Prostate gland (tissue), 2 donors: ENCODE results near the gene GBA3.

Experiments
- POLR2AphosphoS5 ChIP-seq: sonication (generic); formaldehyde crosslinking; IDR thresholded peaks from one replicate; pipeline ENCODE4 v1.6.1; 2017; ENCODE audit warnings: antibody characterized with exemption
- TF ChIP-seq, protein P1 (sequence below), 4 experiments: fragments of 200-600 bp in 2 of 4; fragments of 450-650 bp in 2 of 4; sonication (generic) in 2 of 4; IDR thresholded peaks; 1 replicate in 3 of 4; 2 replicates in 1 of 4; pipeline ENCODE4 v1.5.1; 2016 to 2019; ENCODE audit warnings: antibody characterized with exemption in 4 of 4, mild to moderate bottlenecking in 2 of 4, moderate library complexity in 2 of 4

GRCh38 chr4:22643952-22644351 lies 48.8 kb upstream of the GBA3 start:
- no peak for TF ChIP-seq POLR2AphosphoS5
- TF ChIP-seq, protein P1, sequence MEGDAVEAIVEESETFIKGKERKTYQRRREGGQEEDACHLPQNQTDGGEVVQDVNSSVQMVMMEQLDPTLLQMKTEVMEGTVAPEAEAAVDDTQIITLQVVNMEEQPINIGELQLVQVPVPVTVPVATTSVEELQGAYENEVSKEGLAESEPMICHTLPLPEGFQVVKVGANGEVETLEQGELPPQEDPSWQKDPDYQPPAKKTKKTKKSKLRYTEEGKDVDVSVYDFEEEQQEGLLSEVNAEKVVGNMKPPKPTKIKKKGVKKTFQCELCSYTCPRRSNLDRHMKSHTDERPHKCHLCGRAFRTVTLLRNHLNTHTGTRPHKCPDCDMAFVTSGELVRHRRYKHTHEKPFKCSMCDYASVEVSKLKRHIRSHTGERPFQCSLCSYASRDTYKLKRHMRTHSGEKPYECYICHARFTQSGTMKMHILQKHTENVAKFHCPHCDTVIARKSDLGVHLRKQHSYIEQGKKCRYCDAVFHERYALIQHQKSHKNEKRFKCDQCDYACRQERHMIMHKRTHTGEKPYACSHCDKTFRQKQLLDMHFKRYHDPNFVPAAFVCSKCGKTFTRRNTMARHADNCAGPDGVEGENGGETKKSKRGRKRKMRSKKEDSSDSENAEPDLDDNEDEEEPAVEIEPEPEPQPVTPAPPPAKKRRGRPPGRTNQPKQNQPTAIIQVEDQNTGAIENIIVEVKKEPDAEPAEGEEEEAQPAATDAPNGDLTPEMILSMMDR (IDR thresholded peaks at IDR 0.05) = no peak
